ENCODE data around the gene CNTNAP2. TPM values are rescaled to one million over a fixed set of nuclear protein-coding genes. Genes with fewer than 3 reads are reported as not detected.

The CNTNAP2 gene
- total and polyA plus RNA-seq, 2 of the 8 experiments (the other 6 are each of a cell fraction or from before 2014, with no cell fraction given) = 27.9 to 71.0 TPM

- H2BK15ac ChIP-seq (ENCODE audit: low read length) = no peak overlapping the region
- ChIA-PET POLR2A (ENCODE audit: partially characterized antibody) (no interaction called here), CTCF (ENCODE audit: partially characterized antibody) (interaction anchor here (1.1 to 1.2 kb wide), 2 partner anchors 9 to 15 kb away, joined by 3 to 5 read pairs; no protein-coding TSS in a partner anchor)
- no peak overlapping the region for H4K91ac ChIP-seq (replicated peaks; ENCODE audit: insufficient read length, low read length)
- H3K18ac ChIP-seq (ENCODE audit: extremely low read depth, low read length) = no peak overlapping the region
- H3K4ac ChIP-seq (replicated peaks; ENCODE audit: insufficient read length, low read depth, low read length) = no peak overlapping the region
- H3K23me2 ChIP-seq (ENCODE audit: low read depth, low read length) = no peaks in the 10 kb centered on the region
- no peak overlapping the region for H2BK120ac ChIP-seq (replicated peaks; ENCODE audit: low read depth, low read length)
- H3K4me1 ChIP-seq (replicated peaks in 1 of 4; ENCODE audit: control insufficient read depth in 3 of 4, insufficient read depth in 4 of 4, low read length in 3 of 4) = no peaks in the 10 kb centered on the region
- H4K20me1 ChIP-seq (replicated peaks in 1 of 2; ENCODE audit: control insufficient read depth in 1 of 2, insufficient read depth in 2 of 2, low read length in 2 of 2) = no peaks in the 10 kb centered on the region
- WGBS, 2 experiments (ENCODE audit: extremely low coverage in 1 of 2, insufficient coverage in 1 of 2, insufficient read length in 1 of 2, insufficient replicate concordance in 2 of 2, low coverage in 1 of 2, low lambda C conversion rate in 2 of 2, missing lambda C conversion rate in 1 of 2) = 95% methylated on average over 4 of the region's 4 CpGs; no CpG with 5 or more reads in 1 of the 2 experiments
- DNase-seq (ENCODE audit: low read depth in 1 of 2, low spot score in 2 of 2) (no peak), FAIRE-seq (no peak)
- H2AK5ac ChIP-seq (ENCODE audit: low read depth, low read length) = no peak overlapping the region
- no peak overlapping the region for H2BK20ac ChIP-seq (ENCODE audit: low read length)
- no peak overlapping the region for H3K4me2 ChIP-seq (ENCODE audit: insufficient read depth in 1 of 2, low read depth in 2 of 2, low read length in 2 of 2)
- no peak overlapping the region for H4K8ac ChIP-seq (ENCODE audit: extremely low read depth, insufficient read depth, low read length)
- H3K4me3 ChIP-seq (ENCODE audit: extremely low read depth in 1 of 4, insufficient read depth in 2 of 4, low read depth in 3 of 4, low read length in 4 of 4) = no peak overlapping the region
- no peak overlapping the region for H3K9ac ChIP-seq (replicated peaks in 1 of 4; ENCODE audit: extremely low read depth in 1 of 4, low read depth in 3 of 4, low read length in 3 of 4)
- H2AFZ ChIP-seq (ENCODE audit: low read length) = no peak overlapping the region
- H3K36me3 ChIP-seq (ENCODE audit: control insufficient read depth in 2 of 4, insufficient read depth in 4 of 4, low read length in 3 of 4) = no peaks in the 10 kb centered on the region
- H3K79me2 ChIP-seq (ENCODE audit: control insufficient read depth in 1 of 2, insufficient read depth in 2 of 2, low read length in 2 of 2) = no peaks in the 10 kb centered on the region
- H2BK12ac ChIP-seq (ENCODE audit: low read depth, low read length) = no peak overlapping the region
- H4K5ac ChIP-seq (ENCODE audit: insufficient read length, low read depth, low read length) = no peak overlapping the region
- H2BK5ac ChIP-seq (ENCODE audit: low read depth, low read length) = no peak overlapping the region
- no peaks in the 10 kb centered on the region for H3K9me3 ChIP-seq (ENCODE audit: insufficient read depth in 2 of 2, low read depth in 1 of 2, low read length in 1 of 2)
- no peaks in the 10 kb centered on the region for H3K79me1 ChIP-seq (ENCODE audit: low read depth, low read length)
- no peak overlapping the region for H3K27ac ChIP-seq (ENCODE audit: low read depth, low read length)
- no peaks in the 10 kb centered on the region for H3K27me3 ChIP-seq (replicated peaks in 1 of 4; ENCODE audit: control insufficient read depth in 3 of 4, extremely low read depth in 1 of 4, insufficient read depth in 3 of 4, low read length in 3 of 4)
- no peak overlapping the region for H3K14ac ChIP-seq (ENCODE audit: insufficient read length)
- no peak overlapping the region for H3K23ac ChIP-seq (ENCODE audit: insufficient read length)
- H3K56ac ChIP-seq (replicated peaks; ENCODE audit: insufficient read length, low read depth, low read length) = no peak overlapping the region
- TF ChIP-seq ZNF274 (IDR thresholded peaks at IDR 0.05; ENCODE audit: borderline replicate concordance, extremely low read depth, low read length) (no peak), EP300 (IDR thresholded peaks at IDR 0.05; ENCODE audit: borderline replicate concordance in 1 of 2, low read depth in 2 of 2, low read length in 2 of 2) (no peak), RBBP5 (IDR thresholded peaks at IDR 0.05; ENCODE audit: borderline replicate concordance, low read depth, low read length) (no peak), E2F6 (IDR thresholded peaks at IDR 0.05) (no peak), GTF2F1 (IDR thresholded peaks at IDR 0.05; ENCODE audit: borderline replicate concordance, low read depth, low read length) (no peak), CBX5 (IDR thresholded peaks at IDR 0.05; ENCODE audit: low read depth, low read length) (no peak), HDAC2 (IDR thresholded peaks at IDR 0.05; ENCODE audit: borderline replicate concordance in 1 of 2, low read depth in 2 of 2, low read length in 2 of 2) (no peak), SIX5 (IDR thresholded peaks at IDR 0.05; ENCODE audit: low read depth, low read length) (no peak), TAF7 (optimal IDR thresholded peaks at IDR 0.05; ENCODE audit: borderline replicate concordance, low read depth, low read length) (no peak), SAP30 (IDR thresholded peaks at IDR 0.05; ENCODE audit: insufficient read depth, insufficient replicate concordance, low read length) (no peak), JUN (IDR thresholded peaks at IDR 0.05; ENCODE audit: low read depth, low read length) (no peak)
Measured at GRCh38 chr7:147824671-147825070, 1708.1 kb downstream of the CNTNAP2 start.
